GM19193 (cell line): ENCODE results near the gene ACADVL.

Source experiments
- POLR2A ChIP-seq: IDR thresholded peaks from 4 replicates; pipeline ENCODE4 v1.6.1; 2011; ENCODE audit not compliant: insufficient read depth, insufficient read length; ENCODE audit errors: extremely low read depth

Gene ACADVL

DNA sequence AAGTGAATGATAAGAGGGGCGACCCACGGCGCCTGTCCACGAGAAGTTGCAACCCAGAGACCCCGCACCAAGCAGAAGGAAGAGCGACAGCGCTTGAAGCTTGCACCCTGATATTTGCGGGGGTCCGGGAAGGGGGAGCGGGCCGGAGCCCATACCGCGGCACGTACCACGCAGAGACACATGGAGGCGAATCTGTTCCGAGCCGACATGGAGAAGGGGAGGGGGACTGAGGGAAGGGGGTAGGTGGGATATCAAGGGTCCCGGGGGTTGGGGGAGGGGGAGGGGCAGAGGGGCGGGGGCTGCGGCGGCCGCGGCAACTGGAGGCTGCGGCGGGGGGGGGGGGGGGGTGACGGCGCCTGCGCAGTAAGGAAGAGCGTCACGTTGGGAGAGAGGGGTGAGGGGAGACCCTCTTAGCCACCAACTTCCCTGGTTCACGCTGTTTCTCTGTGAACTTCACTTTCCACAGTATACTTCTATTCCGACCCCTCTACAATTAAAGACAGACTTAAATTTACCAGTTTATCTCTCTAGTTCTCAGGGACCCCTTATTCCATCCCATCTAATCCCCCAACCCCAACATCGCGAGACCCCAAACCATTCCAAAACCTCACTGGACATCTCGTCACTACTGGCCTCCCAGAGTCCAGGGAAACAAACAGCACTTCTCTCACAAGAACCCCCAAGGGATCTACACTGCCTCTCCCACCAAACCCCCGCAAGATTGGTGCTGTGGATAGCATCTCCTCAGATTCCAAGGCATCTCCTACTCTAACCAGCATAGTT lies 8.1 kb upstream of the ACADVL start:
- TF ChIP-seq POLR2A: no peak

GRCh38 chr17:7213895-7214299 lies 5.8 kb upstream of the ACADVL start:
- TF ChIP-seq POLR2A: no peak

DNA sequence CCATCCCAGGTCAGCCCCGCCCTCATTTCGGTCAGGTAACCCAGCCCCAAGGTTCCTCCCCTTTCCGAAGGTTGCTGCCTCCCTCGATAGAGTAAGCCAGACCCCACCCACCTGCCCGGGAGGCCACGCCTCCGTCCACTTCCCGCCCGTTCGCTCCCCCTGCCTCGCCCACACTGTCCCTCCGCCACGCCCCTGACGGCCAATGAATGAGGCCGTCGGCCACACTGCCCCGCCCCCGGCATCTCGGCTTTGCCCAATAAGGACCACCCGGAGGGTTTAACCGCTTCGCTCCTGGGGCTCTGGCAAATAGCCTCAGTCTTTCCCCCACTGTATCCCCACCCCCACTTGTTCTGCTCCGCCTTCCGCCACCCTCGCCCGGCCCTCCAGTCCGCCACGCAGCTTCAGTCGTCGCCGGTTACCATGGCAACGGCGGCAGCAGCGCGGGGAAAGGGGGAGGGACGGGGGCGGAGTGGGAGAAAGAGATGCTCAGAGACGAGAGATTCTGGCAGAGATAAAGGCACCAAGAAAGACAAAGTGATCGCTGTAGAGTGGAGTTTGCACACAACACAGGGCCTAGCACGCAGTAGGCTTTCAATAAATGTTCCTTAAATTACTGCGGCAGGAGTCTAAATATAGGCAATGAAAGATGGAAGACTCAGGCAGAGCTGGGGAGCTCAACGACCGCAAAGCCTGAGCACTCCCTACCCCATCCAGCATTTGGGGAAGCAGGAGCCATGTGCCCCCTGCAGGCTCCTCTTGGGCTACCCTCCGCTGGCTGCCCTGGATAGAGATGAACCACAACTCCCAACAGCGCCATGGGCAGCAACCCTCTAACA lies 5.2 kb upstream of the ACADVL start:
- TF ChIP-seq POLR2A: no peak

GRCh38 chr17:7215136-7215638 lies 4.6 kb upstream of the ACADVL start:
- no peak for TF ChIP-seq POLR2A

GRCh38 chr17:7215652-7216180 lies 4.0 kb upstream of the ACADVL start:
- TF ChIP-seq POLR2A: no peak

- TF ChIP-seq POLR2A: no peak
Observed at GRCh38 chr17:7216242-7217112, 3.3 kb upstream of the ACADVL start.

- no peak for TF ChIP-seq POLR2A
Observed at GRCh38 chr17:7217113-7217987, 2.4 kb upstream of the ACADVL start.

GRCh38 chr17:7218166-7218565 lies 1.6 kb upstream of the ACADVL start:
- no peak for TF ChIP-seq POLR2A

GRCh38 chr17:7218758-7219157 lies 980 bp upstream of the ACADVL start:
- no peak for TF ChIP-seq POLR2A

DNA sequence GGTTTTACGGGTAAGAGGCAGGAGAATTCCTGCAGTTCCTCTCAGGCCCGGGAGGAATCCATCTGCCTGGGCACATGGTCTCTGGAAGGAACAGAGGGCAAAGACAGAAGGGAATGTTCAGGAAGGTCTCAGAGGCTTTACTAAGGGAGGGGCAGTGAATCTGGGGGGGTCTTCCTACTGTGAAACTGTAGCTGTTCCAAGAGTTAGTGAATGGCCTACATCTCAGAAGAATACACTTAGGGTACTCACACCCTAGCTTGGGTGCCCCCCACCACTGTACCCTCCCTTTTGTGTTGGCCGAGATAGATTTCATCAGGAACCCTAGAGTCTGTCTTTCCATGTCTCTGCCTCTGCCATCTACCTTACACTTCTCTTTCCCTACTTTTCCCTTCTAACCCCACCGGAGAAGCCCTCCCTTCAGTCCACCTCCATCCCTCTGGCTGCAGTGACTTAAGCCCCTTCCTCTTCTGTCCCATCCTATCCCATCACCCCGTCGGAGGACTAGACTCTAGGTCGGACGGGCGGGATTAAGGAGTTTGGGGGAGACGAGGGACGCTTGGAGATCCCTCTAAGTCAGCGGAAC lies 418 bp upstream of the ACADVL start:
- TF ChIP-seq POLR2A: no peak

DNA sequence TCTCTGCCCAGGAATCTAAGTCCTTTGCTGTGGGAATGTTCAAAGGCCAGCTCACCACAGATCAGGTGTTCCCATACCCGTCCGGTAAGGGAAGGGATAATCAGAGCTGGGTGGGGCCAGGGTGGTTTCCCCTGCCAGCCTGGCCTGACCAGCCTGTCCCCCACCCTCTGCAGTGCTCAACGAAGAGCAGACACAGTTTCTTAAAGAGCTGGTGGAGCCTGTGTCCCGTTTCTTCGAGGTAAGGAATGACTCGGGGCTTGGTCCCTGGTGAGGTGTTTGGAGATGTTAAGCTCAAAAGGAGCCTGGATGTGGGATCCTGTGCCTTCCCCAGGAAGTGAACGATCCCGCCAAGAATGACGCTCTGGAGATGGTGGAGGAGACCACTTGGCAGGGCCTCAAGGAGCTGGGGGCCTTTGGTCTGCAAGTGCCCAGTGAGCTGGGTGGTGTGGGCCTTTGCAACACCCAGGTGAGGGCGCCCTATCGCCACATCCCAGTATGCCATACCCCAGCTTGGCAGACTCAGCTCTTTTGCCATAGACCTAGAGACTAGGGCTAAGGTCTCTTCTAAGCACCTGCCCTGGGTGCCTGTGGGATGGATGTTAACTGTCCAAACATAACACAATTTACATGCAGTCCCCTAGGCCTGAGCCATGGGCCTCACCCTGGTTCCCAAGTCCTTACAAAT lies 997 bp downstream of the ACADVL start:
- TF ChIP-seq POLR2A: no peak

GRCh38 chr17:7221278-7222092 lies 1.7 kb downstream of the ACADVL start:
- no peak for TF ChIP-seq POLR2A
